Tibial nerve (tissue), 3 donors: Measurements from ENCODE around the gene NEUROD1.

Experiments
- CTCF ChIP-seq, 5 experiments: fragments of 200-600 bp in 3 of 5; fragments of 450-650 bp in 2 of 5; sonication (generic) in 3 of 5; IDR thresholded peaks; one replicate each; pipeline ENCODE4 v1.5.1; 2016 to 2019; ENCODE audit warnings: antibody characterized with exemption in 5 of 5, mild to moderate bottlenecking in 3 of 5, moderate library complexity in 2 of 5
- POLR2A ChIP-seq, 2 donors: fragments of 450-650 bp; IDR thresholded peaks; one replicate each; pipeline ENCODE4 v1.6.1; 2017; ENCODE audit warnings: antibody characterized with exemption in 2 of 2, mild to moderate bottlenecking in 2 of 2, moderate library complexity in 2 of 2

- no peak for TF ChIP-seq POLR2A (IDR thresholded peaks at IDR 0.05)
- no peak for TF ChIP-seq CTCF (IDR thresholded peaks at IDR 0.05)
Observed at GRCh38 chr2:181684454-181685149, 4.3 kb upstream of the NEUROD1 start.
